ENCODE measurements around the gene REP15. TPM values are rescaled to one million over a fixed set of nuclear protein-coding genes. Genes with fewer than 3 reads are reported as not detected.
"Not testable (repeated sequence)": the region's sequence is repeated elsewhere in the genome, so short reads cannot be mapped to it uniquely, and the experiment has no call there.

REP15 gene
- total RNA-seq, 2 donors from 2014 or later: 2.4 to 7.6 TPM

DNA sequence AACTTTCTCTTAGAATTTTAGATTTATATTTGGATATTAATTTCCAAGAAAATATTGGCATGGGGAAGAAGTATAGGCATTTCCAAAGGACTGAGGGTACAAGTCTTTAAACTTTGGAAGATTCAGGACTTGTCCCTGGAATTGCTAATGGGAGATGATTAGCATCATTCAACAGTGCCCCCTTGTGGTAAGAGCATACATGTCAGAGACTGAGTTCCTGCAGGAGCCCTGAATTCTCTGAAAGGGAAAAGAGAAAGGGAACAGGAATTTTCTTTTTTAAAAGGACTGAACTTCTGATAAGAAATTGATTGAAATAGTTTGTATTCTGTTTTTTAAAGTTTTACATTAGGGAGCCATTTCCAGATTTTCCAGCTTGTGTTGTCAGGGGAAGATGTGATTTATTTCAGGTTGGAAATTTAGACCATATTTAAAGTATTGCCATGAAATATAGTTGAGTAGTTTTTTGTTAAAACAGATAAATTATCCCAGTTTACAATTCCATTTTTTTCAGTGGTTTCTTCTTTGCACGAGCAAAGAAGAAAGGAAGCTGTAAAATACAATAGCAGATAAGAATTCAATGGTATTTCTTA is 44.0 kb upstream of the REP15 start:
- peak; percentile 88 for DNase-seq
- Mint-ChIP-seq H3K4me1 (no peaks in the 10 kb centered on the region), H3K36me3 (ENCODE audit: low read depth) (peaks cover 57% of the 10 kb centered on the region), H3K27me3 (ENCODE audit: insufficient read depth) (no peaks in the 10 kb centered on the region), H3K4me3 (no peak overlapping the region), H3K9me3 (no peaks in the 10 kb centered on the region), H3K27ac (no peak overlapping the region)
- H3K4me1 ChIP-seq (ENCODE audit: control insufficient read depth, insufficient read depth, low read length): peaks cover 2% of the 10 kb centered on the region
- no peaks in the 10 kb centered on the region for H3K27me3 ChIP-seq (ENCODE audit: control insufficient read depth, insufficient read depth, low read length, poor library complexity, severe bottlenecking)
- no peak overlapping the region for H3K4me3 ChIP-seq (ENCODE audit: low read length)
- H3K9ac ChIP-seq (ENCODE audit: extremely low read depth, low read length, poor library complexity, severe bottlenecking): no peak overlapping the region
- TF ChIP-seq, protein P1, sequence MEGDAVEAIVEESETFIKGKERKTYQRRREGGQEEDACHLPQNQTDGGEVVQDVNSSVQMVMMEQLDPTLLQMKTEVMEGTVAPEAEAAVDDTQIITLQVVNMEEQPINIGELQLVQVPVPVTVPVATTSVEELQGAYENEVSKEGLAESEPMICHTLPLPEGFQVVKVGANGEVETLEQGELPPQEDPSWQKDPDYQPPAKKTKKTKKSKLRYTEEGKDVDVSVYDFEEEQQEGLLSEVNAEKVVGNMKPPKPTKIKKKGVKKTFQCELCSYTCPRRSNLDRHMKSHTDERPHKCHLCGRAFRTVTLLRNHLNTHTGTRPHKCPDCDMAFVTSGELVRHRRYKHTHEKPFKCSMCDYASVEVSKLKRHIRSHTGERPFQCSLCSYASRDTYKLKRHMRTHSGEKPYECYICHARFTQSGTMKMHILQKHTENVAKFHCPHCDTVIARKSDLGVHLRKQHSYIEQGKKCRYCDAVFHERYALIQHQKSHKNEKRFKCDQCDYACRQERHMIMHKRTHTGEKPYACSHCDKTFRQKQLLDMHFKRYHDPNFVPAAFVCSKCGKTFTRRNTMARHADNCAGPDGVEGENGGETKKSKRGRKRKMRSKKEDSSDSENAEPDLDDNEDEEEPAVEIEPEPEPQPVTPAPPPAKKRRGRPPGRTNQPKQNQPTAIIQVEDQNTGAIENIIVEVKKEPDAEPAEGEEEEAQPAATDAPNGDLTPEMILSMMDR (conservative IDR thresholded peaks at IDR 0.05): peak; percentile 100
- H3K36me3 ChIP-seq (ENCODE audit: control insufficient read depth, insufficient read depth, low read length): peaks cover 69% of the 10 kb centered on the region
- H3K27ac ChIP-seq (ENCODE audit: low read depth, low read length): no peak overlapping the region
- H3K9me3 ChIP-seq (ENCODE audit: control insufficient read depth, low read length): no peaks in the 10 kb centered on the region
- whole genome bisulfite sequencing, 2 experiments (ENCODE audit: insufficient coverage in 1 of 2, insufficient read length in 1 of 2): 100% methylated on average over 1 of the region's 1 CpG; no CpG with 5 or more reads in 1 of the 2 experiments

DNA sequence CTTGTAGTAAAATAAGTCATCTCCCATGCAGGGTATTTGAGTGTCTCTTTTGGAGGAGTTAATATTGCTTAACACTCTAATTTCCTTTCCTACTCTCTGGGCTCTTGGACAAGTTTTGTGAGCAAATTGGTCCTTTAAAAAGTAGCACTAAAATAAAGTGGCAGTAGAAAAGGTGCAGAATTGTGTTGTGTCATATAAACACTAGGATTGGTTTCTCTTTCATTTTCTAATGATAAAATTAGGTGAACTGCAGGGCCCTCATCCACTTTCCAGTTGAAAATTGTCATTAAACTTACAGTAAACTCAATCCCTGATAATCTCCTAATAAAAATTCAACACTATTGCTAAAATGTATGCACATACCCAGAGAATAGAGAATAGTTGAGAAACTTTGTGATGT is 42.6 kb upstream of the REP15 start:
- H3K4me1 ChIP-seq (ENCODE audit: control insufficient read depth, insufficient read depth, low read length): peaks cover 2% of the 10 kb centered on the region
- H3K4me3 ChIP-seq (ENCODE audit: low read length): no peak overlapping the region
- no peaks in the 10 kb centered on the region for H3K27me3 ChIP-seq (ENCODE audit: control insufficient read depth, insufficient read depth, low read length, poor library complexity, severe bottlenecking)
- no peaks in the 10 kb centered on the region for H3K4me1 Mint-ChIP-seq
- DNase-seq: no peak
- no peaks in the 10 kb centered on the region for H3K9me3 ChIP-seq (ENCODE audit: control insufficient read depth, low read length)
- H3K4me3 Mint-ChIP-seq: no peak overlapping the region
- no peak overlapping the region for H3K27ac Mint-ChIP-seq
- H3K36me3 Mint-ChIP-seq (ENCODE audit: low read depth): peaks cover 57% of the 10 kb centered on the region
- no peak overlapping the region for H3K9ac ChIP-seq (ENCODE audit: extremely low read depth, low read length, poor library complexity, severe bottlenecking)
- no peaks in the 10 kb centered on the region for H3K27me3 Mint-ChIP-seq (ENCODE audit: insufficient read depth)
- no peak overlapping the region for H3K27ac ChIP-seq (ENCODE audit: low read depth, low read length)
- H3K9me3 Mint-ChIP-seq: no peaks in the 10 kb centered on the region
- H3K36me3 ChIP-seq (ENCODE audit: control insufficient read depth, insufficient read depth, low read length): peaks cover 65% of the 10 kb centered on the region
- TF ChIP-seq, protein P1 (conservative IDR thresholded peaks at IDR 0.05): no peak

DNA sequence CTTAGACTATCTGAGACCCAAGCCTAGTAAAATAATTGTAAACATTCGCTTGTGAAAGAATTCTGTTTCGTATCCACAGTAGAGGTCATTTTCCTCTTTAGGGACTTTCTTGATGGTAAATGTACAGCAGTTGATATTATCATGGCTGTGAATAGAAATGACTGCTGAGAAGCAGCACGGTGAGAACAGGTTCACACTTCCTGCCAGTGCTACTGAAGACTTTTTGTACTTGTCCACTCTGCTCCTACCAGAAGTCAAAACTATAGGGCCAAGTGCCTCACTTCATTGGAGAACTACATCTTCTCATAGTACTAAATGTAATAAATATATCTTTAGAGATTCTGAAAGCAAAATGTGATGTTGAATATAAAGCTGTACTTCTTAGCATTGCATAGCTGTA is 40.8 kb upstream of the REP15 start:
- not testable (repeated sequence) for H3K27ac ChIP-seq (ENCODE audit: low read depth, low read length); H3K4me3 ChIP-seq (ENCODE audit: low read length); H3K27me3 ChIP-seq (ENCODE audit: control insufficient read depth, insufficient read depth, low read length, poor library complexity, severe bottlenecking); H3K4me1 ChIP-seq (ENCODE audit: control insufficient read depth, insufficient read depth, low read length); H3K9ac ChIP-seq (ENCODE audit: extremely low read depth, low read length, poor library complexity, severe bottlenecking); H3K27me3 Mint-ChIP-seq (ENCODE audit: insufficient read depth); H3K4me3 Mint-ChIP-seq; H3K9me3 Mint-ChIP-seq; DNase-seq; H3K27ac Mint-ChIP-seq; H3K4me1 Mint-ChIP-seq; H3K9me3 ChIP-seq (ENCODE audit: control insufficient read depth, low read length)
- peaks cover 60% of the 10 kb centered on the region for H3K36me3 Mint-ChIP-seq (ENCODE audit: low read depth)
- H3K36me3 ChIP-seq (ENCODE audit: control insufficient read depth, insufficient read depth, low read length): peaks cover 66% of the 10 kb centered on the region
- WGBS, 2 experiments (ENCODE audit: insufficient coverage in 1 of 2, insufficient read length in 1 of 2): 95 to 100% methylated on average over 2 to 3 of the region's 3 CpGs

DNA sequence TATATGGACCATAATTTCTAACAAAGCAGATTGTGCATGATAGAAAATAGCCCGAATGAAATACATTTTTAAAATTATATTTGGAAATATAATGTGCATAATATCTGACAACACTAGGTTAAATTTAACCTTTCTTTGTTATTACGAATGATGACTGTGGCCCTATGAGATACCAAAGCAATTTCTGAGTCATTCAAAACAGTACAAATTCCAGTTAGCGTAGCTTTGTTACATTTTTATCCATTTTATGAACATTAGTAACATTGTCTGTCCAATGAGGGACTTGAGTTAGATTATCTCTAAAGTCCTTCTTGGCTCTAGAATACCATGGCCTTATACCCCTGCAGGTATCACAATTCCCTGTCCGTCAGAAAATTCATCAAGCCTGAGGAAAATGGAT is 39.0 kb upstream of the REP15 start:
- no peaks in the 10 kb centered on the region for H3K9me3 ChIP-seq (ENCODE audit: control insufficient read depth, low read length)
- H3K4me1 ChIP-seq (ENCODE audit: control insufficient read depth, insufficient read depth, low read length): no peaks in the 10 kb centered on the region
- Mint-ChIP-seq H3K9me3 (no peaks in the 10 kb centered on the region), H3K27me3 (ENCODE audit: insufficient read depth) (no peaks in the 10 kb centered on the region), H3K4me3 (no peak overlapping the region), H3K36me3 (ENCODE audit: low read depth) (peaks cover 71% of the 10 kb centered on the region), H3K4me1 (no peaks in the 10 kb centered on the region), H3K27ac (no peak overlapping the region)
- H3K36me3 ChIP-seq (ENCODE audit: control insufficient read depth, insufficient read depth, low read length): peaks cover 78% of the 10 kb centered on the region
- 96 to 100% methylated on average over 2 to 3 of the region's 4 CpGs for WGBS, 2 experiments (ENCODE audit: insufficient coverage in 1 of 2, insufficient read length in 1 of 2)
- no peak overlapping the region for H3K4me3 ChIP-seq (ENCODE audit: low read length)
- DNase-seq: no peak
- no peak overlapping the region for H3K9ac ChIP-seq (ENCODE audit: extremely low read depth, low read length, poor library complexity, severe bottlenecking)
- TF ChIP-seq, protein P1 (conservative IDR thresholded peaks at IDR 0.05): no peak
- no peak overlapping the region for H3K27ac ChIP-seq (ENCODE audit: low read depth, low read length)
- no peaks in the 10 kb centered on the region for H3K27me3 ChIP-seq (ENCODE audit: control insufficient read depth, insufficient read depth, low read length, poor library complexity, severe bottlenecking)
